ENCODE measurements around the gene ERCC6L. TPM values are rescaled to one million over a fixed set of nuclear protein-coding genes. Genes with fewer than 3 reads are reported as not detected.
"Not testable (repeated sequence)": the region's sequence is repeated elsewhere in the genome, so short reads cannot be mapped to it uniquely, and the experiment has no call there.

The ERCC6L gene
- total RNA-seq, 2 donors from 2014 or later: 13.2 to 16.1 TPM

DNA sequence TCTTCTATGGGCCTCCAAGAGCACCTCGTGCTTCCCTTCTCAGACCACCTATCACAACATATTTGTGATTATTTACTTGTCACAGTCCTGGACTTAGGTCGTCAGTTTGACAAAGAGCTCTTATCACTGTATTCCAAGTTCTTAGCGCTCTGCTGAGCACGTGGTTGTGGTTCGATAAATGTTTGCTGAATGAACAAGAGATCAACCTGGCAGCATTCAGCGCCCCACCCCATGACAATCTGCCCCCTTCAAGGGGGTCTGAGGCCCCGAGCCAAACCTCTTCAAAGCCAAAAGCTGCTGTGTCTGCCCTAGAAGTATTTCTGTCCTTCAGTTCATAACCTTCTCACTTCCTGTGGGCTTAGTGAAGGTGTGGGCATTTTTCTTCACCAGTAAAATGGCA is 23.2 kb upstream of the ERCC6L start:
- no peak for ATAC-seq (replicated peaks)
- no peak overlapping the region for H3K4me3 Mint-ChIP-seq
- no peaks in the 10 kb centered on the region for H3K9me3 Mint-ChIP-seq
- no peaks in the 10 kb centered on the region for H3K36me3 Mint-ChIP-seq (ENCODE audit: low read depth)
- no peaks in the 10 kb centered on the region for H3K4me1 Mint-ChIP-seq
- no peaks in the 10 kb centered on the region for H3K27me3 Mint-ChIP-seq
- no peak overlapping the region for H3K27ac Mint-ChIP-seq

DNA sequence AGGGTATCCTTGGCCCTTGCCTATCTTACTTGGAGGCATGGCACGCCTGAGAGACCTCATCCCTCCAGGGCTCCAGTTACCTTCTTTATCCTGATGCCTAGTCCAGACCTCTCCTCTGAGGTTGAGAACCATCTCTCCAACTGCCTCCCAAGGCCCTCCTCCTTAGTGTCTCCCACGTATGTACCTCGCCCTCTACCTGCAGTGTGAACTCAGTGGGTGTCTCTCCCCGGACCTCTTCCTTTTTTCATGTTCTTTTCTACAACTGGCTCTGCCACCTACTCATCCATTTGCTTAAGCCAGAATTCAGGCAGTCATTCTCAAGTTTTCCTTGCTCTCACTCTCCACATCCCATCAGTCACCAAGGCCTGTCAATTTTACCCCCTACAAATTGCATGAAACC is 21.6 kb upstream of the ERCC6L start:
- H3K9me3 Mint-ChIP-seq: no peaks in the 10 kb centered on the region
- no peak overlapping the region for H3K4me3 Mint-ChIP-seq
- no peaks in the 10 kb centered on the region for H3K4me1 Mint-ChIP-seq
- H3K27me3 Mint-ChIP-seq: no peaks in the 10 kb centered on the region
- H3K36me3 Mint-ChIP-seq (ENCODE audit: low read depth): no peaks in the 10 kb centered on the region
- no peak overlapping the region for H3K27ac Mint-ChIP-seq
- no peak for ATAC-seq (replicated peaks)

DNA sequence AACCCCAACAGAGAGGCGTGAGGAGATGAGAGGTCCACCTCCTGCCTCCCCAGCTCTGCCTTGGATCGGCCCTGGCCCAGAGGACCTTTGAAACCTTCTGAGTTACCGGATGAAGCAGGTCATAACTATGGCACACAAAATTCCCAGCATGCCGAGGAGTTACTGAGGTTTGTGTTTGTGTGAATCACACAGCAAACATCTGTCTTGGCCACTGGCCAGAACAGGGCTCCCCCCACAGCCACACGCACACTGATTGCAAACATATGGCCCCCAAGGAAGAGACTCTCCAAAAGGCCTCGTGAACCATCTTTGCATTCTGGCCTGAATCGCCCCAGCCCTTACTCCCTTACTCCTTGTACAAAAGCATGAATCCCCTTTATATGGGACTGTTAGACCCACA is 19.3 kb upstream of the ERCC6L start:
- H3K36me3 Mint-ChIP-seq (ENCODE audit: low read depth): no peaks in the 10 kb centered on the region
- no peaks in the 10 kb centered on the region for H3K4me1 Mint-ChIP-seq
- no peak for ATAC-seq (replicated peaks)
- no peak overlapping the region for H3K27ac Mint-ChIP-seq
- peaks cover 9% of the 10 kb centered on the region for H3K27me3 Mint-ChIP-seq
- no peak overlapping the region for H3K4me3 Mint-ChIP-seq
- no peaks in the 10 kb centered on the region for H3K9me3 Mint-ChIP-seq

DNA sequence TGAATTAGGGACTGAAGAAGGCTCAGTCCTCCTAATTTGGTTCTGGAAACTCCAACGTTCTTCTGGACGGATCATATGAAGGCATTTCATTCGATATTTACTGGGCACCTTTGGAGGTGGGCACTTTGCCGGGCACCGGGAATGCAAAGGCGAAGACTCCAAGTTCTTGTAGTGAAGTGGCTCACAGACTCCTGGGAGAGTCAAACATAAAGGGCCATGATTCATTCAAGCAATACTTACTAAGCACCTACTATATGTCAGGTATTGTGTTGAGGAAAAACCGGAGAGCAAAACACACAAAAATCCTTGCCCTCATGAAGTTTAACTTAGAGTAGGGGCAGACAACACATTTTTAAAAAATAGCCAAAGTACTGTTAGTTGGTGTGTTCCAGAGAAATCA is 17.0 kb upstream of the ERCC6L start:
- H3K9me3 Mint-ChIP-seq: no peaks in the 10 kb centered on the region
- H3K27ac Mint-ChIP-seq: no peak overlapping the region
- no peak for ATAC-seq (replicated peaks)
- H3K36me3 Mint-ChIP-seq (ENCODE audit: low read depth): no peaks in the 10 kb centered on the region
- no peak overlapping the region for H3K4me3 Mint-ChIP-seq
- H3K4me1 Mint-ChIP-seq: no peaks in the 10 kb centered on the region
- H3K27me3 Mint-ChIP-seq: peaks cover 13% of the 10 kb centered on the region

GRCh38 chrX:72255445-72255844 is 16.6 kb upstream of the ERCC6L start:
- Mint-ChIP-seq H3K4me3 (no peak overlapping the region), H3K36me3 (ENCODE audit: low read depth) (no peaks in the 10 kb centered on the region), H3K27me3 (peaks cover 13% of the 10 kb centered on the region), H3K9me3 (no peaks in the 10 kb centered on the region), H3K4me1 (no peaks in the 10 kb centered on the region), H3K27ac (no peak overlapping the region)
- ATAC-seq (replicated peaks): no peak

GRCh38 chrX:72254816-72255215 is 16.0 kb upstream of the ERCC6L start:
- Mint-ChIP-seq H3K4me1 (no peaks in the 10 kb centered on the region), H3K4me3 (no peak overlapping the region), H3K27ac (no peak overlapping the region), H3K36me3 (ENCODE audit: low read depth) (no peaks in the 10 kb centered on the region), H3K27me3 (peaks cover 13% of the 10 kb centered on the region), H3K9me3 (no peaks in the 10 kb centered on the region)
- no peak for ATAC-seq (replicated peaks)

DNA sequence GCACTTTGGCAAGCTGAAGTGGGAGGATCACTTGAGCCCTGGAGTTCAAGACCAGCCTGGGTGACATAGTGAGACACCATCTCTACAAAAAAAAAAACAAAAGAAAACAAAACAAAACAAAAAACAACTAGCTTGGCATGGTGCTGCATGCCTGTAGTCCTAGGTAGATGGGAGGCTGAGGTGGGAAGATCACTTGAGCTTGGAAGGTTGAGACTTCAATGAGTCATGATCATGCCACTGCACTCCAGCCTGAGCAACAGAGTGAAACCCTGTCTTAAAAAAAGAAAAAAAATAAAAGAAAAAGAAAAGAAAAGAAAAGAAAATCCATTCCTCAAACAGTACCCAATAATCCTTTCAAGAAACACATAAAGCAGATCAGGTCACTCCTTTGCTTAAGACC is 14.9 kb upstream of the ERCC6L start:
- Mint-ChIP-seq H3K4me1 (no peaks in the 10 kb centered on the region), H3K27ac (no peak overlapping the region), H3K4me3 (no peak overlapping the region), H3K9me3 (no peaks in the 10 kb centered on the region), H3K27me3 (peaks cover 13% of the 10 kb centered on the region), H3K36me3 (ENCODE audit: low read depth) (no peaks in the 10 kb centered on the region)
- no peak for ATAC-seq (replicated peaks)

DNA sequence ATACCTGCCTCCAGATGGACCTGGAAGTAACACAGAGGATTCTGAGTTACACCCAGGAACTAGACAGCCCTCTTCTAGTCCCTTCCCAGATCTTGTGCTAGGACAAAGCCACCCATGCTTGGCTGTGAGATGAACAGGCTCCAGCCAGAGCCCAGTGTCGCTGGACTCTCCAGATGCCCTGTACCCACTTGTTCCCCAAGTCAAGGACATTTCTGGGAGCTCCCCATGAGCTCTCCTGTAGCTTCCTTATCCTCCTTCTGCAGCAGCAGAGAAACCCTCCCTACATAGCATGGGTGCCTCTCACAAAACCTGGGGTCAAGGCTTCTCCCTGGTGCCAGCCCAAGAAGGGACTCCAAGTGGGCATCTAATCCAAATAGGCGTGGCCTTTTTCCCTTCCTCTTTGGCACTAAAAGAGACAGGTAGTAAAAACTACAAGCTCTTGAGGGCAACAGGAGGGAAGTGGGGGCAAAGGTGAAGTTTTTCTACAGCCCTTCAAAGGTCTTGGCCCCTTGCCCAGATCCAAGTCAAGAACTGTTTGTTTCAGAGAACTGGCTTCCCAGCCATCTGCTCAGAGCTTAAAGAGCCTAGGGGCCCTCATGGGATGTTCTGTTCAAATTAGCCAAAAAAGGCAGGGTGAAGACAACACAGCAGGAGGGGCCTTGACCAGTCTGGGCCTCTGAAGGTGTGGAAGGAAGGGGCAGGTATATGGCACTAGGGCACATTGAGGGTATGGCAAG is 8.5 kb upstream of the ERCC6L start:
- Mint-ChIP-seq H3K4me3 (no peak overlapping the region), H3K27me3 (no peaks in the 10 kb centered on the region), H3K4me1 (peaks cover 10% of the 10 kb centered on the region), H3K36me3 (ENCODE audit: low read depth) (no peaks in the 10 kb centered on the region), H3K27ac (no peak overlapping the region), H3K9me3 (no peaks in the 10 kb centered on the region)
- no peak for ATAC-seq (replicated peaks)

GRCh38 chrX:72245461-72246089 is 6.7 kb upstream of the ERCC6L start:
- no peak overlapping the region for H3K4me3 Mint-ChIP-seq
- no peaks in the 10 kb centered on the region for H3K36me3 Mint-ChIP-seq (ENCODE audit: low read depth)
- H3K27me3 Mint-ChIP-seq: no peaks in the 10 kb centered on the region
- peak; percentile 60 for ATAC-seq (replicated peaks)
- H3K27ac Mint-ChIP-seq: peak overlapping the region; percentile 21
- H3K4me1 Mint-ChIP-seq: peaks cover 10% of the 10 kb centered on the region
- H3K9me3 Mint-ChIP-seq: no peaks in the 10 kb centered on the region

- no peak for ATAC-seq (replicated peaks)
Observed at GRCh38 chrX:72243472-72243871, 4.6 kb upstream of the ERCC6L start.

GRCh38 chrX:72240976-72241375 is 2.1 kb upstream of the ERCC6L start:
- no peak for ATAC-seq (replicated peaks)
- Mint-ChIP-seq H3K36me3 (ENCODE audit: low read depth) (no peaks in the 10 kb centered on the region), H3K4me3 (no peak overlapping the region), H3K4me1 (peaks cover 10% of the 10 kb centered on the region), H3K27me3 (no peaks in the 10 kb centered on the region), H3K27ac (no peak overlapping the region), H3K9me3 (no peaks in the 10 kb centered on the region)

More at GRCh38 chrX:72243472-72243871, 4.6 kb upstream of the ERCC6L start:
- Mint-ChIP-seq H3K4me3 (no peak overlapping the region), H3K27me3 (no peaks in the 10 kb centered on the region), H3K36me3 (ENCODE audit: low read depth) (no peaks in the 10 kb centered on the region), H3K9me3 (no peaks in the 10 kb centered on the region), H3K4me1 (peaks cover 10% of the 10 kb centered on the region), H3K27ac (peak overlapping the region; percentile 42)

DNA sequence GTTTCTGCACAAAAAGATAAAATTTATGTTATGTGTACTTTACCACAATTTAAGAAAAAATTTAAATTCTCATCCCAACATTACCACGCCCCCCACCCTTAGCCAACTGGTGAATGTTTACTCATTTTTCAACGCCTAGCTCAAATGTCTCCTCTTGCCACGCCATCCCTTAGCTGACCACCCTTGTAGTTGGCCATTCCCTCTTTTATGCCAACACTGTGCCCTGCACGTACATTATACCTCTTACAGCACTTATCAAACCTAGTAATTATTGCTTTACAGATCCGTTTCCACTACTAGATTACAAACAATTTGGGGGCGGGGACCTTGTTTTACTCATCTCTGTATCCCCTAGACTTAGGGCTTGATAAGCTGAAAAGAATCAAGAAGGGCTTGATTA is 644 bp downstream of the ERCC6L start:
- H3K27ac Mint-ChIP-seq: no peak overlapping the region
- no peaks in the 10 kb centered on the region for H3K36me3 Mint-ChIP-seq (ENCODE audit: low read depth)
- no peaks in the 10 kb centered on the region for H3K9me3 Mint-ChIP-seq
- H3K4me1 Mint-ChIP-seq: no peaks in the 10 kb centered on the region
- ATAC-seq (replicated peaks): no peak
- no peaks in the 10 kb centered on the region for H3K27me3 Mint-ChIP-seq
- peak overlapping the region; percentile 80 for H3K4me3 Mint-ChIP-seq

DNA sequence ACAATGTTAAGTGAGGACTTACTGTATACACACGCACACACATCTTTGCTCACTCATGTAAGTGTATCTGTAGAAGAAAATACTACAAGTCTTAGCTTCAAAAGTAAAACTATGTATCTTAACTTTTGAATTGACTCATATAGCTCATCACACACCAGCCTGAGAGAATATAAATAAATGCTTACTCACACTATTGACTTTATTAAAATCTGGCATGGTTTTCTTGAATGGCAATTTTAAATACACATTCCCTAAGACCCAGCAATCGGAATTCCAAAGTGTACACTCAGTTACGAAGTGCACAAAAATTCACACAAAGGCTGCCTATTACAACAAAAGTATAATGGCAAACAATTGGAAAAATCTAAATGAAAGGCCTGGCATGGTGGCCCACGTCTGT is 2.0 kb downstream of the ERCC6L start:
- H3K36me3 Mint-ChIP-seq (ENCODE audit: low read depth): no peaks in the 10 kb centered on the region
- no peak overlapping the region for H3K27ac Mint-ChIP-seq
- no peaks in the 10 kb centered on the region for H3K4me1 Mint-ChIP-seq
- H3K4me3 Mint-ChIP-seq: peak overlapping the region; percentile 80
- H3K27me3 Mint-ChIP-seq: no peaks in the 10 kb centered on the region
- no peaks in the 10 kb centered on the region for H3K9me3 Mint-ChIP-seq
- ATAC-seq (replicated peaks): no peak

DNA sequence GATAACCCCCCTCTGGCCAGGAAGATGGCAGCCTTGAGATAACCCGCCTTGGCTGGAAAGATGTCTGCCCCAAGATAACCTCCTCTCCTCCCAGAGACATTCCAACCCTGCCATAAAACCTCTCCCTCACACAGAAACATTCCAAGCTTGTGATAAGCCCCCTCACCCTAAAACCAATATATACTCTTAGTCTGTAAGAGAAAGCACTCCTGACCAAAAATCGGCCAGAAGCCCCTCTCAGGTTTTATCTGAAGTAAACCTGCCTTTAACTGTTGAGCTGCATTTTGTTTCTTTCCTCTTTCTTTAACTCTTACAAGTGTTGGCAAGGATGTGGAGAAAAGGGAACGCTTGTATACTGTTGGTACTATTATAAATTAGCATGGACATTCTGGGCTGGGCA is 8.5 kb downstream of the ERCC6L start:
- no peak for ATAC-seq (replicated peaks)
- no peaks in the 10 kb centered on the region for H3K9me3 Mint-ChIP-seq

DNA sequence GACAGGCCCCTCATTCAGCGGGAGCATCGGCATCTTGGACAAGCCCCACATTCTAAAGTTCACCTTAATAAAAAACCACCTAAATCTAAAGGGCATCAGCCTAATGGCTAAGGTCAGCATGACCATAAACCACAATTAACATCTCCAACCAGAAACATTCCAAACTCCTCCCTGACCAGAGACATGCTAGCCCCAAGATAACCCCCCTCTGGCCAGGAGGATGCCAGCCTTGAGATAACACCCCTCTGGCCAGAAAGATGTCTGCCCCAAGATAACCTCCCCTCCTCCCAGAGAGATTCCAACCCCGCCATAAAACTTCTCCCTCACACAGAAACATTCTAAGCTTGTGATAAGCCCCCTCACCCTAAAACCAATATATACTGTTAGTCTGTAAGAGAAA is 18.5 kb downstream of the ERCC6L start:
- not testable (repeated sequence) for H3K4me1 Mint-ChIP-seq; H3K4me3 Mint-ChIP-seq; H3K27me3 Mint-ChIP-seq; H3K9me3 Mint-ChIP-seq; H3K27ac Mint-ChIP-seq; H3K36me3 Mint-ChIP-seq (ENCODE audit: low read depth); ATAC-seq (replicated peaks)

More for the DNA sequence above, 8.5 kb downstream of the ERCC6L start:
- Mint-ChIP-seq H3K27ac (no peak overlapping the region), H3K36me3 (ENCODE audit: low read depth) (no peaks in the 10 kb centered on the region), H3K27me3 (no peaks in the 10 kb centered on the region), H3K4me1 (no peaks in the 10 kb centered on the region), H3K4me3 (no peak overlapping the region)
